Stomach (tissue), 4 donors: ENCODE results near the gene CDIPT.

ENCODE experiments used
- EP300 ChIP-seq: sonication (generic); formaldehyde crosslinking; IDR thresholded peaks from one replicate; pipeline ENCODE4 v1.6.1; 2017; ENCODE audit warnings: antibody characterized with exemption
- TF ChIP-seq, protein P1 (sequence below), 7 experiments: fragments of 450-650 bp in 4 of 7; fragments of 200-600 bp in 3 of 7; sonication (generic) in 3 of 7; IDR thresholded peaks; one replicate each; pipeline ENCODE4 v1.5.1; 2016 to 2019; ENCODE audit warnings: antibody characterized with exemption in 7 of 7, control low read depth in 2 of 7, mild to moderate bottlenecking in 1 of 7

DNA sequence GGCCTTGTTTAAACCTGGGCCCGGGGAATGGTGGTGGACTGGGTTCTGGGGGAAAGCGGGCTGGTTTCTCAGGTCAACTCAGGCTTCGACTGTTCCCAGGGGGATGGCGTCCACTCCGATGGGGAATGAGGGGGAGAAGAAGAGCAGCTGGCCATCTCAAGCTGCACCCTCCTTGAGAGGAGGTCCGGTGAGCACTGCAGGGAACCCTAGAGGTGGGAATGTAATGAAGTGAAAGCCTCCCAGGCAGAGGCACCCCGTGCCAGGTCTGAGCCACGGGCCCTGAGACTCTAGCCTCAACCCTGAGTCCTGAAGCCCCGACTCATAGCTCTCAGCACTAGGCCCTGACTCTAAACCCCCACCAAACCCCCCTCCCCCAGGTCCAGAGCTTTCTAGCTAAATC, 1.2 kb upstream of the CDIPT start:
- TF ChIP-seq, protein P1, sequence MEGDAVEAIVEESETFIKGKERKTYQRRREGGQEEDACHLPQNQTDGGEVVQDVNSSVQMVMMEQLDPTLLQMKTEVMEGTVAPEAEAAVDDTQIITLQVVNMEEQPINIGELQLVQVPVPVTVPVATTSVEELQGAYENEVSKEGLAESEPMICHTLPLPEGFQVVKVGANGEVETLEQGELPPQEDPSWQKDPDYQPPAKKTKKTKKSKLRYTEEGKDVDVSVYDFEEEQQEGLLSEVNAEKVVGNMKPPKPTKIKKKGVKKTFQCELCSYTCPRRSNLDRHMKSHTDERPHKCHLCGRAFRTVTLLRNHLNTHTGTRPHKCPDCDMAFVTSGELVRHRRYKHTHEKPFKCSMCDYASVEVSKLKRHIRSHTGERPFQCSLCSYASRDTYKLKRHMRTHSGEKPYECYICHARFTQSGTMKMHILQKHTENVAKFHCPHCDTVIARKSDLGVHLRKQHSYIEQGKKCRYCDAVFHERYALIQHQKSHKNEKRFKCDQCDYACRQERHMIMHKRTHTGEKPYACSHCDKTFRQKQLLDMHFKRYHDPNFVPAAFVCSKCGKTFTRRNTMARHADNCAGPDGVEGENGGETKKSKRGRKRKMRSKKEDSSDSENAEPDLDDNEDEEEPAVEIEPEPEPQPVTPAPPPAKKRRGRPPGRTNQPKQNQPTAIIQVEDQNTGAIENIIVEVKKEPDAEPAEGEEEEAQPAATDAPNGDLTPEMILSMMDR (IDR thresholded peaks at IDR 0.05) = no peak
- no peak for TF ChIP-seq EP300
